Measurements from ENCODE around the gene HERC2.

DNA sequence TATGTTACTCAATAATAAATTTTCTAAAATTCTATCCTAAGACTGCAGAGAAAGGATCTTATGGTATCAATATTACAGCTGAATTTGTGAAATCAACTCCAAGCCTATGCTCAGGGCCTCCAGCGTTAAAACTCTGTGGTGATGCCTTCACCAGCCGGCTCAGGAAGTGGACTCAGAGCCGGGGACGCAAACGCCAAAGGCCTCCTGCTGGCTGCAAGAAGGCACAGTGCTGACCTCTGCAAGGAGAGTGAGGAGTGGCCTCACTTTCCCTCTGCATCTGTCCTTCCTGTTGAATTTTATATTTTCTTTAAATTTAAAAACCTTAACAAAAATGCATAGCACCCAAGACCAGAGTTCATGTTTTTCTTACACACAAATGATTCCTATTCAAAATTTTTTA, 48.5 kb downstream of the HERC2 start:
- no peak for TF ChIP-seq POLR2AphosphoS5 (IDR thresholded peaks at IDR 0.05)
- no peak for TF ChIP-seq POLR2A (IDR thresholded peaks at IDR 0.05)
